BJ (cell line): ENCODE measurements around the gene EXPH5. TPM values are rescaled to one million over a fixed set of nuclear protein-coding genes. Genes with fewer than 3 reads are reported as not detected.

ENCODE experiments used
- CTCF ChIA-PET: fragments of 350-600 bp; formaldehyde crosslinking; extraction: SDS; loops from one replicate; lab custom pipeline; 2021; ENCODE audit warnings: antibody characterized with exemption, inconsistent platforms; lab: Yijun Ruan, JAX
- POLR2A ChIA-PET: fragments of 300-600 bp; sonication (Branson Sonifier 250); formaldehyde crosslinking; extraction: SDS; loops from one replicate; lab custom pipeline; 2021; ENCODE audit warnings: antibody characterized with exemption; lab: Charles Lee
- DNase-seq: peaks from one replicate; pipeline ENCODE4 v3.0.0-alpha.2; 2011; ENCODE audit warnings: low read depth
- H3K27me3 ChIP-seq: 2 replicates; pipeline ENCODE4 v1.6.0; 2011; ENCODE audit warnings: low read length; ENCODE audit not compliant: control insufficient read depth, insufficient read depth
- H3K36me3 ChIP-seq: 2 replicates; pipeline ENCODE4 v1.5.1; 2011; ENCODE audit warnings: low read length; ENCODE audit not compliant: control insufficient read depth, insufficient read depth
- H3K4me3 ChIP-seq: 2 replicates; pipeline ENCODE4 v1.5.1; 2011; ENCODE audit warnings: low read depth, mild to moderate bottlenecking, control low read depth, low read length
- CTCF ChIP-seq: IDR thresholded peaks from 2 replicates; pipeline ENCODE4 v1.5.1; 2011; ENCODE audit warnings: low read depth, mild to moderate bottlenecking, control low read depth, inconsistent platforms, low read length, moderate library complexity; ENCODE audit not compliant: insufficient read depth
- polyA plus RNA-seq: library from polyadenylated mRNA; depleted of rRNA; stranded (reverse); fragments of >200 nt; gene quantifications from 2 replicates; pipeline ENCODE4 v1.2.3, GENCODE V29; 2011

Gene EXPH5
- polyA plus RNA-seq, 1 experiment: 0.38 TPM

- POLR2A ChIA-PET: no interaction called here
- no peak for DNase-seq
- H3K27me3 ChIP-seq: no peaks in the 10 kb centered on the region; the same call in 1 of the 2 replicates
- TF ChIP-seq CTCF: no peak
- no peaks in the 10 kb centered on the region for H3K36me3 ChIP-seq
- CTCF ChIA-PET: no interaction called here
- peak overlapping the region; percentile 68 for H3K4me3 ChIP-seq
Measured at GRCh38 chr11:108592591-108593213, 866 bp downstream of the EXPH5 start.

- Histone ChIP-seq H3K27me3 (no peaks in the 10 kb centered on the region; the same call in 1 of the 2 replicates), H3K4me3 (no peak overlapping the region), H3K36me3 (no peaks in the 10 kb centered on the region)
- DNase-seq: no peak
- ChIA-PET POLR2A (no interaction called here), CTCF (no interaction called here)
- no peak for TF ChIP-seq CTCF
Measured at GRCh38 chr11:108591893-108592292, 1.7 kb downstream of the EXPH5 start.

- Histone ChIP-seq H3K27me3 (no peaks in the 10 kb centered on the region; the same call in 1 of the 2 replicates), H3K4me3 (no peak overlapping the region), H3K36me3 (no peaks in the 10 kb centered on the region)
- CTCF ChIA-PET: interaction anchor here (1.3 kb wide), 1 partner anchor 470 kb away, joined by 4 read pairs; no protein-coding TSS in a partner anchor
- POLR2A ChIA-PET: no interaction called here
- no peak for DNase-seq
- TF ChIP-seq CTCF: no peak
Measured at GRCh38 chr11:108589136-108589535, 4.4 kb downstream of the EXPH5 start.

- no peaks in the 10 kb centered on the region for H3K36me3 ChIP-seq
- no peak overlapping the region for H3K4me3 ChIP-seq
- CTCF ChIA-PET: interaction anchor here (1.3 kb wide), 1 partner anchor 469 kb away, joined by 4 read pairs; no protein-coding TSS in a partner anchor
- POLR2A ChIA-PET: no interaction called here
- no peaks in the 10 kb centered on the region; the same call in 1 of the 2 replicates for H3K27me3 ChIP-seq
- TF ChIP-seq CTCF: no peak
- DNase-seq: no peak
Measured at GRCh38 chr11:108588287-108588686, 5.3 kb downstream of the EXPH5 start.

- TF ChIP-seq CTCF: no peak
- CTCF ChIA-PET: interaction anchor here (1.2 kb wide), 1 partner anchor 76 kb away, joined by 5 read pairs; no protein-coding TSS in a partner anchor
- Histone ChIP-seq H3K36me3 (no peaks in the 10 kb centered on the region), H3K4me3 (no peak overlapping the region), H3K27me3 (no peaks in the 10 kb centered on the region)
- POLR2A ChIA-PET: no interaction called here
- no peak for DNase-seq
Measured at GRCh38 chr11:108587109-108587508, 6.5 kb downstream of the EXPH5 start.
